ENCODE results near the gene MYOF.

DNA sequence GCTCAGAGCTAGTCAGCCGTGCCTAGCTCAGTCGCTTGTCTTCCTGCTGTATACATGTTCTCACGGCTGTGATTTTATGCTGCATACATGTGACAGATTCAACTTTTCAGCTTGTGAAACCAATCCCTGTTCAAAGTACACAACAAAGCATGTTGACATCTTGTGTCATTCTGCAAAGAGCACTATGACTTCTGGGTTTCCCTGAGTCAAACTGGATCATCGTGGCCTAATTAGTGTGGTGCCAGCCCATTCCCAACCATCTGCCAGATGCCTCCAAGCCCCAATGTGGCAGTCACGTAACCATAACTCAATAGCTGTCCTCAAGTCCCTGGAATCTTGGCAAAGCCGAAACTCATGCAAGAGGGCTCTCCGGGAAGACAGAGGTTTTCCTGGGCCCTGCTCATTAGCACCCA is 144.8 kb downstream of the MYOF start:
- no peak for TF ChIP-seq CTCF (optimal IDR thresholded peaks at IDR 0.05 in 1 of 3, IDR thresholded peaks at IDR 0.05 in 1 of 3, conservative IDR thresholded peaks at IDR 0.05 in 1 of 3; ENCODE audit: extremely low read depth in 1 of 3, insufficient read depth in 2 of 3, low read length in 3 of 3)
- TF ChIP-seq EZH2 (IDR thresholded peaks at IDR 0.05; ENCODE audit: low read length): no peak
